Astrocyte (in vitro differentiated cells and primary cell): ENCODE data around the gene PEAR1. TPM values are rescaled to one million over a fixed set of nuclear protein-coding genes. Genes with fewer than 3 reads are reported as not detected.
A peak's percentile ranks its signal among the peaks of the same experiment; 100 is the strongest.

Source experiments
- DNase-seq: peaks from one replicate; pipeline ENCODE4 v3.0.0-alpha.2; 2010; ENCODE audit warnings: low read depth
- FAIRE-seq: peaks from 2 replicates; lab custom pipeline; 2011; peaks lifted over from hg19 to GRCh38; lab: Jason Lieb, UNC
- H2AFZ ChIP-seq: 2 replicates; pipeline ENCODE4 v1.6.0; 2012; ENCODE audit warnings: low read depth, low read length, inconsistent platforms
- H3K27ac ChIP-seq: 2 replicates; pipeline ENCODE4 v1.5.1; 2011; ENCODE audit warnings: low read depth, low read length, inconsistent platforms
- H3K27me3 ChIP-seq: 2 replicates; pipeline ENCODE4 v1.6.0; 2011; ENCODE audit warnings: low read length, inconsistent platforms; ENCODE audit not compliant: insufficient read depth
- H3K36me3 ChIP-seq: 2 replicates; pipeline ENCODE4 v1.5.1; 2011; ENCODE audit warnings: low read length, inconsistent platforms; ENCODE audit not compliant: insufficient read depth
- H3K4me1 ChIP-seq: 2 replicates; pipeline ENCODE4 v1.5.1; 2011; ENCODE audit warnings: low read length, inconsistent platforms; ENCODE audit not compliant: insufficient read depth
- H3K4me2 ChIP-seq: 2 replicates; pipeline ENCODE4 v1.6.0; 2012; ENCODE audit warnings: low read length, inconsistent platforms
- H3K4me3 ChIP-seq: 2 replicates; pipeline ENCODE4 v1.5.1; 2011; ENCODE audit warnings: low read depth, mild to moderate bottlenecking, low read length, inconsistent platforms; ENCODE audit not compliant: insufficient read depth
- H3K79me2 ChIP-seq: 2 replicates; pipeline ENCODE4 v1.6.0; 2012; ENCODE audit warnings: mild to moderate bottlenecking, low read length, inconsistent platforms; ENCODE audit not compliant: insufficient read depth
- H3K9ac ChIP-seq: 2 replicates; pipeline ENCODE4 v1.6.0; 2012; ENCODE audit warnings: mild to moderate bottlenecking, low read length, inconsistent platforms
- H3K9me3 ChIP-seq: 2 replicates; pipeline ENCODE4 v1.5.1; 2012; ENCODE audit warnings: low read depth, mild to moderate bottlenecking, low read length, inconsistent platforms; ENCODE audit not compliant: insufficient read depth
- H4K20me1 ChIP-seq: 2 replicates; pipeline ENCODE4 v1.6.0; 2012; ENCODE audit warnings: low read length, inconsistent platforms; ENCODE audit not compliant: insufficient read depth
- H3K27ac Mint-ChIP-seq: one replicate; pipeline ENCODE4 v1.8.0; 2021; ENCODE audit warnings: mild to moderate bottlenecking, mixed read lengths; ENCODE audit not compliant: unreplicated experiment
- H3K27me3 Mint-ChIP-seq: one replicate; pipeline ENCODE4 v1.8.0; 2021; ENCODE audit warnings: low read depth, mixed read lengths; ENCODE audit not compliant: unreplicated experiment
- H3K36me3 Mint-ChIP-seq: one replicate; pipeline ENCODE4 v1.8.0; 2021; ENCODE audit warnings: low read depth, mixed read lengths; ENCODE audit not compliant: unreplicated experiment
- H3K4me1 Mint-ChIP-seq: one replicate; pipeline ENCODE4 v1.8.0; 2021; ENCODE audit warnings: low read depth, mixed read lengths; ENCODE audit not compliant: unreplicated experiment
- H3K4me3 Mint-ChIP-seq: one replicate; pipeline ENCODE4 v1.8.0; 2021; ENCODE audit warnings: mild to moderate bottlenecking, moderate library complexity, mixed read lengths; ENCODE audit not compliant: unreplicated experiment
- H3K9me3 Mint-ChIP-seq: one replicate; pipeline ENCODE4 v1.8.0; 2021; ENCODE audit warnings: mild to moderate bottlenecking, mixed read lengths; ENCODE audit not compliant: unreplicated experiment
- EZH2 ChIP-seq: IDR thresholded peaks from 2 replicates; pipeline ENCODE4 v1.6.1; 2012; ENCODE audit warnings: mild to moderate bottlenecking, low read length, inconsistent platforms; ENCODE audit not compliant: insufficient read depth
- total RNA-seq: library from RNA; stranded (reverse); gene quantifications from 2 replicates; pipeline ENCODE4 v1.2.1, GENCODE V29; 2021
- TF ChIP-seq, protein P1 (sequence below): IDR thresholded peaks from 2 replicates; pipeline ENCODE4 v1.5.1; 2011; ENCODE audit warnings: low read depth, mild to moderate bottlenecking, inconsistent platforms, low read length, moderate library complexity; ENCODE audit not compliant: insufficient read depth

PEAR1 gene
- total RNA-seq, 1 donor from 2014 or later = 17.3 TPM

DNA sequence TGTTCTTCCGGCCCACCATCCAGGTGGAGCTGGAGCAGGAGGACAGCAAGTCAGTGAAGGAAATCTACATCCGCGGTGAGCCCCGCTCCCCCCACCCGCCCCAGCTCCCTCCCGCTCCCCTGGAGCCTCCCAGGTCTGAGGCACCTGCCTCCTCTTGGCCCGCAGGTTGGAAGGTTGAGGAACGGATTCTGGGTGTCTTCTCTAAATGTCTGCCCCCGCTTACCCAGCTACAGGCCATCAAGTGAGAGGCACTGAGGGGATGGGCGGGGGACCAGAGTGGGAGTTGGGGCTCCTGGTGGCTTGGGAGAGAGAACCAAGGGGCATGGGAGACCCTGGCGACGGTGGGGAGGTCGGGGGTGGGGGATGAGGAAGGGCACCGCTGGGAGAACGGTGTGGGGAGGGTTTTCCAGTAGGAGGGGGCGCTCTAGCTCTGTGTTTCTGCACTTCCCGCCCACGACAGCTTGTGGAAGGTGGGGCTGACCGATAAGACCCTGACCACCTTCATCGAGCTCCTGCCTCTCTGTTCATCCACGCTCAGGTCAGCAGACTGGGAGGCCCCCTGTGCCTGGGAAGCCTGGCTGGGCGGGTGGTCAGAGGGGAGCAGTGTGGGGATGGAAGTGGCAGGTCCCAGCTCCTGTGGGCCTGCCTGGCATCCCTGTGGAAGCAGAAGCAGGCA is 31.1 kb downstream of the PEAR1 start:
- H3K27ac ChIP-seq = no peak overlapping the region
- Mint-ChIP-seq H3K4me3 (no peak overlapping the region), H3K4me1 (peaks cover 8% of the 10 kb centered on the region), H3K27me3 (peaks cover 83% of the 10 kb centered on the region), H3K36me3 (no peaks in the 10 kb centered on the region), H3K27ac (no peak overlapping the region), H3K9me3 (peaks cover 1% of the 10 kb centered on the region)
- no peak for DNase-seq
- H4K20me1 ChIP-seq = peaks cover 23% of the 10 kb centered on the region
- H3K27me3 ChIP-seq = peaks cover 54% of the 10 kb centered on the region
- no peak overlapping the region for H3K9ac ChIP-seq
- H2AFZ ChIP-seq = no peak overlapping the region
- FAIRE-seq = no peak
- H3K79me2 ChIP-seq = no peaks in the 10 kb centered on the region
- peaks cover 28% of the 10 kb centered on the region for H3K4me1 ChIP-seq
- H3K9me3 ChIP-seq = no peaks in the 10 kb centered on the region
- H3K4me3 ChIP-seq = no peak overlapping the region
- no peak overlapping the region for H3K4me2 ChIP-seq
- peak; percentile 6 for TF ChIP-seq EZH2
- TF ChIP-seq, protein P1, sequence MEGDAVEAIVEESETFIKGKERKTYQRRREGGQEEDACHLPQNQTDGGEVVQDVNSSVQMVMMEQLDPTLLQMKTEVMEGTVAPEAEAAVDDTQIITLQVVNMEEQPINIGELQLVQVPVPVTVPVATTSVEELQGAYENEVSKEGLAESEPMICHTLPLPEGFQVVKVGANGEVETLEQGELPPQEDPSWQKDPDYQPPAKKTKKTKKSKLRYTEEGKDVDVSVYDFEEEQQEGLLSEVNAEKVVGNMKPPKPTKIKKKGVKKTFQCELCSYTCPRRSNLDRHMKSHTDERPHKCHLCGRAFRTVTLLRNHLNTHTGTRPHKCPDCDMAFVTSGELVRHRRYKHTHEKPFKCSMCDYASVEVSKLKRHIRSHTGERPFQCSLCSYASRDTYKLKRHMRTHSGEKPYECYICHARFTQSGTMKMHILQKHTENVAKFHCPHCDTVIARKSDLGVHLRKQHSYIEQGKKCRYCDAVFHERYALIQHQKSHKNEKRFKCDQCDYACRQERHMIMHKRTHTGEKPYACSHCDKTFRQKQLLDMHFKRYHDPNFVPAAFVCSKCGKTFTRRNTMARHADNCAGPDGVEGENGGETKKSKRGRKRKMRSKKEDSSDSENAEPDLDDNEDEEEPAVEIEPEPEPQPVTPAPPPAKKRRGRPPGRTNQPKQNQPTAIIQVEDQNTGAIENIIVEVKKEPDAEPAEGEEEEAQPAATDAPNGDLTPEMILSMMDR = no peak
- H3K36me3 ChIP-seq = no peaks in the 10 kb centered on the region

DNA sequence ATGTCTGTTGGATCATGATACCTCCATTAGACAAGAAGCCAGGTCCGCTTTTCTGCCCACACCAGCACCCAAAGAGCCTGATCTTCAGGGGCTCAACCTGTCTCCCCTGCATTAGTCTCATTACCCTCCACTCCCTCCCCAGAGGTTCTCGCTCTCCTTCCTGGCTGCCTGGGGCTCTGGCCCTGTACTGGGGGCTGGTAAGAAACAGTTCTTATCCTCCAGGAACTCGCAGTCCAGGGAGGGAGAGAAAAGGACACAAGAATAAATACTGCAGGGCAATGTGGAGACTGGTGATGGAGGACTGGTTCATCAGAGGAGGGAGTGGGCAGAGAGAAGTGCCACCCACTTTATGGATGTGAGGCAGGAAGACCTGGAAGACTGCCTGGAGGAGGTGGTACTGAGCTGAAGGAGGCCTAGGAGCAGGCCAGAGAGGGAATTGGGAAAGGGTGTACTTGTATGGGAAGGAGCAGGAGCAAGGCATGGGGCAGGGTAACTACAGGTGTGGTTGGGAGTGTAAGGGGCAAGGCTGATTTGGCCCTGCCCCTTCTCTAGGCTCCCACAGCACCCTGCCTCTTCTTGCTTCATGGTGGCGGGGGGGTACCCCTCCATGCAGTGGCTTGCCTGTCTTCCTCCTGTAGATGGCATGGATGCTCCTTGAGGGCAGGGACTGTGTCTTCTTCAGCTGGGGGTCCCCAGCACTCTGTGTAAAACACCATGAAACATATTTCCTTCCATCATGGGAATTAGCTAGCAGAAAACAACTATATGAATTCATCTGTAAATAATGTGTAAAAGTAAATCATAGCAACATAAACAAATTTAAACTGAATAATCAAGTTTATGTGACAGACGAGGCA is 31.9 kb downstream of the PEAR1 start:
- Histone ChIP-seq H2AFZ (no peak overlapping the region), H3K36me3 (no peaks in the 10 kb centered on the region), H3K9me3 (no peaks in the 10 kb centered on the region), H3K4me2 (no peak overlapping the region), H3K4me1 (peaks cover 20% of the 10 kb centered on the region), H3K79me2 (no peaks in the 10 kb centered on the region), H4K20me1 (peaks cover 23% of the 10 kb centered on the region), H3K9ac (no peak overlapping the region), H3K4me3 (no peak overlapping the region), H3K27me3 (peaks cover 56% of the 10 kb centered on the region), H3K27ac (no peak overlapping the region)
- H3K36me3 Mint-ChIP-seq = no peaks in the 10 kb centered on the region
- peaks cover 82% of the 10 kb centered on the region for H3K27me3 Mint-ChIP-seq
- no peak for DNase-seq
- H3K4me3 Mint-ChIP-seq = peak overlapping the region; percentile 51
- FAIRE-seq = no peak
- peaks cover 8% of the 10 kb centered on the region for H3K4me1 Mint-ChIP-seq
- TF ChIP-seq, protein P1 = no peak
- no peak for TF ChIP-seq EZH2
- no peak overlapping the region for H3K27ac Mint-ChIP-seq
- H3K9me3 Mint-ChIP-seq = peaks cover 1% of the 10 kb centered on the region
